H1 (cell line): ENCODE results near the gene GMEB2. TPM values are rescaled to one million over a fixed set of nuclear protein-coding genes. Genes with fewer than 3 reads are reported as not detected.

Experiments
- CTCF ChIA-PET: fragments of 300-600 bp; sonication (Branson Sonifier 250); formaldehyde crosslinking; loops from one replicate; lab custom pipeline; 2021; ENCODE audit not compliant: partially characterized antibody; lab: Charles Lee
- POLR2A ChIA-PET: fragments of 300-600 bp; sonication (Branson Sonifier 250); formaldehyde crosslinking; loops from one replicate; lab custom pipeline; 2021; ENCODE audit warnings: inconsistent platforms; ENCODE audit not compliant: partially characterized antibody; lab: Charles Lee
- DNase-seq, 2 experiments: peaks; one replicate each; pipeline versions ENCODE4 v3.0.0 to v3.0.0-alpha.2; 2010 to 2022; ENCODE audit warnings: low spot score in 2 of 2, low read depth in 1 of 2, mixed read lengths in 1 of 2
- FAIRE-seq: peaks from 2 replicates; lab custom pipeline; 2011; peaks lifted over from hg19 to GRCh38; lab: Jason Lieb, UNC
- H2AFZ ChIP-seq: 2 replicates; pipeline ENCODE4 v1.8.1; 2012; ENCODE audit warnings: low read length, inconsistent platforms
- H2AK5ac ChIP-seq: 2 replicates; pipeline ENCODE4 v1.6.1; 2013; ENCODE audit warnings: low read depth, low read length
- H2BK120ac ChIP-seq: replicated peaks from 2 replicates; pipeline ENCODE3; 2013; ENCODE audit warnings: low read depth, low read length, inconsistent platforms
- H2BK12ac ChIP-seq: 2 replicates; pipeline ENCODE4 v1.6.1; 2013; ENCODE audit warnings: low read depth, low read length
- H2BK15ac ChIP-seq: 2 replicates; pipeline ENCODE4 v1.6.1; 2013; ENCODE audit warnings: low read length
- H2BK20ac ChIP-seq: 2 replicates; pipeline ENCODE4 v1.6.1; 2013; ENCODE audit warnings: low read length
- H2BK5ac ChIP-seq: 2 replicates; pipeline ENCODE4 v1.6.1; 2013; ENCODE audit warnings: low read depth, low read length
- H3K14ac ChIP-seq: 2 replicates; pipeline ENCODE4 v1.6.1; 2013; ENCODE audit warnings: inconsistent platforms; ENCODE audit not compliant: insufficient read length
- H3K18ac ChIP-seq: 2 replicates; pipeline ENCODE4 v1.6.1; 2013; ENCODE audit warnings: low read length; ENCODE audit errors: extremely low read depth
- H3K23ac ChIP-seq: 2 replicates; pipeline ENCODE4 v1.6.1; 2013; ENCODE audit warnings: inconsistent platforms; ENCODE audit not compliant: insufficient read length
- H3K23me2 ChIP-seq: 2 replicates; pipeline ENCODE4 v1.6.1; 2013; ENCODE audit warnings: low read depth, low read length
- H3K27ac ChIP-seq: 2 replicates; pipeline ENCODE4 v1.6.1; 2011; ENCODE audit warnings: low read depth, low read length, inconsistent platforms
- H3K27me3 ChIP-seq, 4 experiments: replicated peaks in 1 of 4; 1 replicate in 1 of 4; 2 replicates in 3 of 4; pipeline versions ENCODE4 v1.6.1 to v1.8.1; 2011 to 2013; ENCODE audit warnings: low read length in 3 of 4, mild to moderate bottlenecking in 3 of 4, inconsistent platforms in 2 of 4, mixed read lengths in 2 of 4, moderate library complexity in 1 of 4; ENCODE audit not compliant: control insufficient read depth in 3 of 4, insufficient read depth in 3 of 4; ENCODE audit errors: extremely low read depth in 1 of 4
- H3K36me3 ChIP-seq, 4 experiments: 2 replicates each; pipeline versions ENCODE4 v1.6.1 to v1.8.1; 2011 to 2013; ENCODE audit warnings: mild to moderate bottlenecking in 4 of 4, low read length in 3 of 4, moderate library complexity in 2 of 4, control low read depth in 1 of 4, inconsistent platforms in 1 of 4; ENCODE audit not compliant: insufficient read depth in 4 of 4, control insufficient read depth in 2 of 4
- H3K4ac ChIP-seq: replicated peaks from 2 replicates; pipeline ENCODE3; 2013; ENCODE audit warnings: low read length, low read depth, mixed read lengths, inconsistent platforms; ENCODE audit not compliant: insufficient read length
- H3K4me1 ChIP-seq, 4 experiments: replicated peaks in 1 of 4; 1 replicate in 1 of 4; 2 replicates in 3 of 4; pipeline versions ENCODE4 v1.6.1 to v1.8.1; 2011 to 2013; ENCODE audit warnings: low read length in 3 of 4, inconsistent platforms in 2 of 4, mixed read lengths in 1 of 4; ENCODE audit not compliant: insufficient read depth in 4 of 4, control insufficient read depth in 3 of 4
- H3K4me2 ChIP-seq, 2 experiments: 2 replicates each; pipeline versions ENCODE4 v1.6.1 to v1.8.1; 2011 to 2013; ENCODE audit warnings: low read depth in 2 of 2, low read length in 2 of 2, control low read depth in 1 of 2, inconsistent platforms in 1 of 2, mild to moderate bottlenecking in 1 of 2; ENCODE audit not compliant: insufficient read depth in 1 of 2
- H3K4me3 ChIP-seq, 4 experiments: fragments of 200-600, 300-600 bp in 1 of 4; sonication (generic), shearing (Covaris generic), sonication (Bioruptor Twin) in 1 of 4; 2 replicates each; pipeline versions ENCODE4 v1.5.1 to v1.8.1; 2011 to 2016; ENCODE audit warnings: low read length in 4 of 4, low read depth in 3 of 4, control low read depth in 2 of 4, inconsistent platforms in 2 of 4, mild to moderate bottlenecking in 2 of 4, mixed read lengths in 1 of 4, moderate library complexity in 1 of 4; ENCODE audit not compliant: insufficient read depth in 2 of 4; ENCODE audit errors: extremely low read depth in 1 of 4
- H3K56ac ChIP-seq: replicated peaks from 2 replicates; pipeline ENCODE3; 2013; ENCODE audit warnings: low read depth, mild to moderate bottlenecking, mixed read lengths, low read length, inconsistent platforms; ENCODE audit not compliant: insufficient read length
- H3K79me1 ChIP-seq: 2 replicates; pipeline ENCODE4 v1.6.1; 2013; ENCODE audit warnings: low read depth, low read length, control low read depth
- H3K79me2 ChIP-seq, 2 experiments: 2 replicates each; pipeline versions ENCODE4 v1.6.1 to v1.8.1; 2012 to 2013; ENCODE audit warnings: low read length in 2 of 2, mild to moderate bottlenecking in 2 of 2, inconsistent platforms in 1 of 2; ENCODE audit not compliant: insufficient read depth in 2 of 2, control insufficient read depth in 1 of 2
- H3K9ac ChIP-seq, 4 experiments: replicated peaks in 1 of 4; 1 replicate in 1 of 4; 2 replicates in 3 of 4; pipeline versions ENCODE4 v1.6.1 to v1.8.1; 2011 to 2013; ENCODE audit warnings: low read depth in 3 of 4, low read length in 3 of 4, control low read depth in 2 of 4, mild to moderate bottlenecking in 2 of 4, moderate library complexity in 2 of 4, inconsistent platforms in 1 of 4; ENCODE audit errors: extremely low read depth in 1 of 4
- H3K9me3 ChIP-seq, 2 experiments: 2 replicates each; pipeline versions ENCODE4 v1.6.1 to v1.8.1; 2012 to 2013; ENCODE audit warnings: mild to moderate bottlenecking in 2 of 2, moderate library complexity in 2 of 2, control low read depth in 1 of 2, inconsistent platforms in 1 of 2, low read depth in 1 of 2, low read length in 1 of 2, mixed read lengths in 1 of 2; ENCODE audit not compliant: insufficient read depth in 2 of 2
- H4K20me1 ChIP-seq, 2 experiments: replicated peaks in 1 of 2; 2 replicates each; pipeline versions ENCODE3 to v1.8.1; 2011 to 2013; ENCODE audit warnings: inconsistent platforms in 2 of 2, low read length in 2 of 2, mild to moderate bottlenecking in 1 of 2; ENCODE audit not compliant: insufficient read depth in 2 of 2, control insufficient read depth in 1 of 2
- H4K5ac ChIP-seq: 2 replicates; pipeline ENCODE4 v1.6.1; 2013; ENCODE audit warnings: low read length, low read depth, mixed read lengths, inconsistent platforms; ENCODE audit not compliant: insufficient read length
- H4K8ac ChIP-seq: 2 replicates; pipeline ENCODE4 v1.8.0; 2013; ENCODE audit warnings: mild to moderate bottlenecking, moderate library complexity, low read length, inconsistent platforms; ENCODE audit not compliant: insufficient read depth; ENCODE audit errors: extremely low read depth
- H4K91ac ChIP-seq: replicated peaks from 2 replicates; pipeline ENCODE3; 2013; ENCODE audit warnings: low read length, mixed read lengths, inconsistent platforms; ENCODE audit not compliant: insufficient read length
- CBX5 ChIP-seq: fragments of 300-800, 300-1000 bp; sonication (generic); IDR thresholded peaks from 2 replicates; pipeline ENCODE4 v1.7.1; 2016; ENCODE audit warnings: antibody characterized with exemption, low read length, low read depth
- RXRA ChIP-seq: IDR thresholded peaks from 2 replicates; pipeline ENCODE4 v1.6.1; 2011; ENCODE audit warnings: low read depth, mild to moderate bottlenecking, low read length, moderate library complexity; ENCODE audit not compliant: insufficient read depth
- TAF7 ChIP-seq: optimal IDR thresholded peaks from 2 replicates; pipeline ENCODE3; 2011; ENCODE audit warnings: low read depth, mild to moderate bottlenecking, inconsistent platforms, low read length, moderate library complexity, borderline replicate concordance
- TEAD4 ChIP-seq: IDR thresholded peaks from 2 replicates; pipeline ENCODE4 v1.6.1; 2012; ENCODE audit warnings: low read depth, low read length, inconsistent platforms, mixed read lengths
- WGBS, 2 experiments: shearing (Covaris generic) in 1 of 2; methylation state at CpG; one replicate each; pipeline versions ENCODE4 v1.1.6 to v1.1.7; 2013 to 2015; ENCODE audit warnings: low lambda C conversion rate in 2 of 2, mixed read lengths in 2 of 2, inconsistent platforms in 1 of 2, low coverage in 1 of 2, missing lambda C conversion rate in 1 of 2; ENCODE audit not compliant: insufficient replicate concordance in 2 of 2, insufficient coverage in 1 of 2, insufficient read length in 1 of 2; ENCODE audit errors: extremely low coverage in 1 of 2, missing lambda C conversion rate in 1 of 2; 5-methylcytosine and 5-hydroxymethylcytosine counted together
- polyA plus RNA-seq, 7 experiments: library from polyadenylated mRNA; depleted of rRNA in 3 of 7; stranded (reverse) in 5 of 7; unstranded in 2 of 7; fragments of >200 nt in 5 of 7; fragments of 200-250 nt in 2 of 7; gene quantifications; 1 replicate in 5 of 7; 2 replicates in 1 of 7; 4 replicates in 1 of 7; pipeline versions ENCODE4 v1.2.1 to v1.2.3, GENCODE V29; 2011 to 2013; ENCODE audit warnings: missing spikeins in 2 of 7, mixed read lengths in 2 of 7
- total RNA-seq: library from RNA; stranded (reverse); fragmentation: NEBNext Ultra II Directional; extraction: Animal tissue kit (Norgen Biotek cat#: 25700); gene quantifications from 2 replicates; pipeline ENCODE4 v1.2.1, GENCODE V29; 2021
- TF ChIP-seq, protein P1 (sequence below): IDR thresholded peaks from 2 replicates; pipeline ENCODE4 v1.6.1; 2011; ENCODE audit warnings: low read length, improper control_type of control experiment
- TF ChIP-seq, protein P2 (sequence below): IDR thresholded peaks from 2 replicates; pipeline ENCODE4 v1.6.1; 2012; ENCODE audit warnings: inconsistent platforms
- TF ChIP-seq, protein P3 (sequence below), 3 experiments: IDR thresholded peaks; 1 replicate in 2 of 3; 2 replicates in 1 of 3; pipeline versions ENCODE4 v1.5.1 to v1.6.1; 2011; ENCODE audit warnings: low read length in 3 of 3, mild to moderate bottlenecking in 3 of 3, inconsistent platforms in 2 of 3, low read depth in 1 of 3, moderate library complexity in 1 of 3; ENCODE audit not compliant: insufficient read depth in 1 of 3; ENCODE audit errors: control extremely low read depth in 1 of 3

Gene GMEB2
- total and polyA plus RNA-seq, 2 of the 8 experiments (the other 6 are each of a cell fraction or from before 2014, with no cell fraction given) = 12.9 to 14.2 TPM

DNA sequence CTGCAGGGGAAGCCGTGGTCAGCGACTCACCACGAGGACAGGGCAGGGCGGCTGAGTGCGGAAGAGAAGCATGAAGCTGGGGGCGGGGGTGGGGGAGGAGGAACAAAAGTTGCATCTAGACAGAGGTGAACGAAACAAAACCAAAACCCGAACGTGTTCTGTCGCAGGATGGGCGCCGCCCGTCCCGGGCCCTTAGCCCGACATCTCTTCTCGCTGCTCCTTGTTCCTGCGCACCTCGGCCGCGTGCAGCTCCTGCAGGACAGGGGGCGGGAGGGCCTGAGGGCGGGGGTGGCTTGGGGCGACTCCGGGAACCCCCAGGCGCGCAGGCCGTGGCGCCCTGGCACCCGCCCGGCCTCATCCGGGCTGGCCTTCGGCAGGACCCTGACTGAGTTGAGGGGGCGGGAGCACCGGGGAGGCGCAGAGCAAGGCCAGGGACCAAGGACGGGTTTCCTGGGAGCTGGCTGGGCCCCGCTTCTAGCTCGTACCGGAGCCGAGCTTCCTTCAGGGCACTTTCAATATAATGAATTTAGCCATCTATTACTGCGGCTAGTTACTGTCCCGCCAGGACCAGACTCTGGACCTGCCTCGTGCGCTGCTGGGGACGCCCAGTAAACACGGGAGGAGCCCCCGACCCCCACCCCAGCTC is 14.4 kb upstream of the GMEB2 start:
- Histone ChIP-seq H3K4me2 (peak overlapping the region; percentile 65 to 67), H2BK12ac (no peak overlapping the region), H3K56ac (no peak overlapping the region), H3K9me3 (no peaks in the 10 kb centered on the region), H3K23ac (no peak overlapping the region), H3K79me1 (no peaks in the 10 kb centered on the region), H3K14ac (no peak overlapping the region), H2BK120ac (no peak overlapping the region), H4K91ac (no peak overlapping the region), H3K4me3 (peak overlapping the region in 3 of 4 experiments; percentile 34 to 57 (median 34); a peak in 6 of 8 replicates), H3K23me2 (peaks cover 7% of the 10 kb centered on the region; the same call in 1 of the 2 replicates), H2AK5ac (no peak overlapping the region; the same call in 1 of the 2 replicates), H3K27ac (no peak overlapping the region; the same call in 1 of the 2 replicates), H3K4me1 (peaks cover 0 to 16% (median 1%) of the 10 kb centered on the region in 4 experiments; a peak in 3 of 7 replicates), H3K27me3 (no peaks in the 10 kb centered on the region; a peak in 1 of 7 replicates), H3K18ac (peak overlapping the region; percentile 55; the same call in 1 of the 2 replicates), H4K20me1 (peaks cover 0 to 6% of the 10 kb centered on the region in 2 experiments), H4K5ac (peak overlapping the region; percentile 3), H3K4ac (no peak overlapping the region), H2BK5ac (no peak overlapping the region), H3K36me3 (no peaks in the 10 kb centered on the region), H2BK15ac (no peak overlapping the region), H3K79me2 (no peaks in the 10 kb centered on the region), H2AFZ (no peak overlapping the region), H3K9ac (peak overlapping the region in 3 of 4 experiments; percentile 28 to 57 (median 42); a peak in 5 of 7 replicates), H4K8ac (peak overlapping the region; percentile 22; the same call in 1 of the 2 replicates), H2BK20ac (no peak overlapping the region)
- FAIRE-seq (peak; percentile 19), DNase-seq (no peak)
- CTCF ChIA-PET = interaction anchor here (0.6 to 4.0 kb wide), 20 partner anchors 9 to 157 kb away, joined by 3 to 28 read pairs (median 4); partner anchors contain the start of genes PTK6 and STMN3
- POLR2A ChIA-PET = interaction anchor here (0.9 to 2.5 kb wide), 11 partner anchors 9 to 264 kb away, joined by 3 to 15 read pairs (median 4); partner anchors contain the start of genes GMEB2, RTEL1 and STMN3
- 3% methylated on average over 5 of the region's 47 CpGs; no CpG with 5 or more reads in 1 of the 2 experiments for WGBS, 2 experiments
- TF ChIP-seq, protein P1, sequence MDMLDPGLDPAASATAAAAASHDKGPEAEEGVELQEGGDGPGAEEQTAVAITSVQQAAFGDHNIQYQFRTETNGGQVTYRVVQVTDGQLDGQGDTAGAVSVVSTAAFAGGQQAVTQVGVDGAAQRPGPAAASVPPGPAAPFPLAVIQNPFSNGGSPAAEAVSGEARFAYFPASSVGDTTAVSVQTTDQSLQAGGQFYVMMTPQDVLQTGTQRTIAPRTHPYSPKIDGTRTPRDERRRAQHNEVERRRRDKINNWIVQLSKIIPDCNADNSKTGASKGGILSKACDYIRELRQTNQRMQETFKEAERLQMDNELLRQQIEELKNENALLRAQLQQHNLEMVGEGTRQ = no peak
- TF ChIP-seq, protein P2, sequence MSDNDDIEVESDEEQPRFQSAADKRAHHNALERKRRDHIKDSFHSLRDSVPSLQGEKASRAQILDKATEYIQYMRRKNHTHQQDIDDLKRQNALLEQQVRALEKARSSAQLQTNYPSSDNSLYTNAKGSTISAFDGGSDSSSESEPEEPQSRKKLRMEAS = no peak
- TF ChIP-seq CBX5 = no peak
- no peak for TF ChIP-seq TEAD4
- TF ChIP-seq TAF7 = no peak
- TF ChIP-seq, protein P3, sequence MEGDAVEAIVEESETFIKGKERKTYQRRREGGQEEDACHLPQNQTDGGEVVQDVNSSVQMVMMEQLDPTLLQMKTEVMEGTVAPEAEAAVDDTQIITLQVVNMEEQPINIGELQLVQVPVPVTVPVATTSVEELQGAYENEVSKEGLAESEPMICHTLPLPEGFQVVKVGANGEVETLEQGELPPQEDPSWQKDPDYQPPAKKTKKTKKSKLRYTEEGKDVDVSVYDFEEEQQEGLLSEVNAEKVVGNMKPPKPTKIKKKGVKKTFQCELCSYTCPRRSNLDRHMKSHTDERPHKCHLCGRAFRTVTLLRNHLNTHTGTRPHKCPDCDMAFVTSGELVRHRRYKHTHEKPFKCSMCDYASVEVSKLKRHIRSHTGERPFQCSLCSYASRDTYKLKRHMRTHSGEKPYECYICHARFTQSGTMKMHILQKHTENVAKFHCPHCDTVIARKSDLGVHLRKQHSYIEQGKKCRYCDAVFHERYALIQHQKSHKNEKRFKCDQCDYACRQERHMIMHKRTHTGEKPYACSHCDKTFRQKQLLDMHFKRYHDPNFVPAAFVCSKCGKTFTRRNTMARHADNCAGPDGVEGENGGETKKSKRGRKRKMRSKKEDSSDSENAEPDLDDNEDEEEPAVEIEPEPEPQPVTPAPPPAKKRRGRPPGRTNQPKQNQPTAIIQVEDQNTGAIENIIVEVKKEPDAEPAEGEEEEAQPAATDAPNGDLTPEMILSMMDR (IDR thresholded peaks at IDR 0.05; ENCODE audit: control extremely low read depth in 1 of 3, insufficient read depth in 1 of 3, low read depth in 1 of 3, low read length in 3 of 3) = no peak
- TF ChIP-seq RXRA = no peak
